Gastrocnemius medialis (tissue), 4 donors: ENCODE results near the gene EEIG1.

ENCODE experiments used
- POLR2A ChIP-seq, 2 donors: fragments of 450-650 bp; IDR thresholded peaks; one replicate each; pipeline ENCODE4 v1.6.1; 2017; ENCODE audit warnings: antibody characterized with exemption in 2 of 2, mild to moderate bottlenecking in 2 of 2, moderate library complexity in 2 of 2
- TF ChIP-seq, protein P1 (sequence below), 5 experiments: fragments of 450-650 bp in 3 of 5; fragments of 200-600 bp in 2 of 5; sonication (generic) in 2 of 5; IDR thresholded peaks in 4 of 5; conservative IDR thresholded peaks in 1 of 5; 1 replicate in 4 of 5; 2 replicates in 1 of 5; pipeline ENCODE4 v1.5.1; 2016 to 2019; ENCODE audit warnings: antibody characterized with exemption in 5 of 5, mild to moderate bottlenecking in 3 of 5, moderate library complexity in 3 of 5

DNA sequence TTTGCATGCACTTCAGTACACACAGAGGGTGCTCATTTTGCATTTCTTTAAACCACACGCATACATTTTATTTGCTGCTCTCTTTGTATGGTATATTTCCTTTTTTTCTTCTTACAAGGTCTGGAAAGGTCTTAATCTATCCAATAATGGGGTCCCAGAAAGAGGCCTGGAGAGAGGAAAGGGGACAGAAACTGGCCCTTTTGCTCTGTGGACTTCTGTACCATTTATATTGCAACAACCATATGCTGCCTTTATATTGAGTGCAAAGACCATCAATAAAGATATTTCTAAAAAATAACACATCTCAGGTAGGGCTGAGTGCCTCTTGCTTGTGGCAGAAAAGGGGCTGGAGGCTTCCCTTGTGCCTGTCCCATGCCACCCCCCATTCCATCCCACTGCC lies 27.6 kb downstream of the EEIG1 start:
- TF ChIP-seq, protein P1, sequence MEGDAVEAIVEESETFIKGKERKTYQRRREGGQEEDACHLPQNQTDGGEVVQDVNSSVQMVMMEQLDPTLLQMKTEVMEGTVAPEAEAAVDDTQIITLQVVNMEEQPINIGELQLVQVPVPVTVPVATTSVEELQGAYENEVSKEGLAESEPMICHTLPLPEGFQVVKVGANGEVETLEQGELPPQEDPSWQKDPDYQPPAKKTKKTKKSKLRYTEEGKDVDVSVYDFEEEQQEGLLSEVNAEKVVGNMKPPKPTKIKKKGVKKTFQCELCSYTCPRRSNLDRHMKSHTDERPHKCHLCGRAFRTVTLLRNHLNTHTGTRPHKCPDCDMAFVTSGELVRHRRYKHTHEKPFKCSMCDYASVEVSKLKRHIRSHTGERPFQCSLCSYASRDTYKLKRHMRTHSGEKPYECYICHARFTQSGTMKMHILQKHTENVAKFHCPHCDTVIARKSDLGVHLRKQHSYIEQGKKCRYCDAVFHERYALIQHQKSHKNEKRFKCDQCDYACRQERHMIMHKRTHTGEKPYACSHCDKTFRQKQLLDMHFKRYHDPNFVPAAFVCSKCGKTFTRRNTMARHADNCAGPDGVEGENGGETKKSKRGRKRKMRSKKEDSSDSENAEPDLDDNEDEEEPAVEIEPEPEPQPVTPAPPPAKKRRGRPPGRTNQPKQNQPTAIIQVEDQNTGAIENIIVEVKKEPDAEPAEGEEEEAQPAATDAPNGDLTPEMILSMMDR (IDR thresholded peaks at IDR 0.05 in 4 of 5, conservative IDR thresholded peaks at IDR 0.05 in 1 of 5), result no peak
- TF ChIP-seq POLR2A (IDR thresholded peaks at IDR 0.05), result no peak
